SH-SY5Y (cell line): ENCODE data around the gene BCDIN3D.

Experiments
- GATA2 ChIP-seq: IDR thresholded peaks from 2 replicates; pipeline ENCODE4 v1.6.1; 2011; ENCODE audit warnings: mild to moderate bottlenecking, low read depth, low read length
- GATA3 ChIP-seq: IDR thresholded peaks from 2 replicates; pipeline ENCODE4 v1.6.1; 2011; ENCODE audit warnings: low read depth, mild to moderate bottlenecking, low read length, moderate library complexity

GRCh38 chr12:49878021-49878420 is 35.1 kb upstream of the BCDIN3D start:
- TF ChIP-seq GATA2, result no peak
- TF ChIP-seq GATA3, result no peak
